Activated CD8-positive, alpha-beta T cell treated with anti-CD3 and anti-CD28 coated beads for 36 hours (primary cell): ENCODE results near the gene TMEM214. TPM values are rescaled to one million over a fixed set of nuclear protein-coding genes. Genes with fewer than 3 reads are reported as not detected.
A peak's percentile ranks its signal among the peaks of the same experiment; 100 is the strongest.

Experiments
- ATAC-seq: fragments of 200-7000 bp; cut with Tn5 transposase; one replicate; pipeline ENCODE4 v1.10.0; 2021; ENCODE audit warnings: mild to moderate bottlenecking, moderate library complexity
- CTCF ChIA-PET: fragments of 350-600 bp; sonication (Branson Sonifier 250); formaldehyde crosslinking; loops from one replicate; lab custom pipeline; 2021; ENCODE audit warnings: antibody characterized with exemption; lab: Charles Lee
- POLR2A ChIA-PET: fragments of 350-600 bp; sonication (Branson Sonifier 250); formaldehyde crosslinking; loops from one replicate; lab custom pipeline; 2021; ENCODE audit warnings: antibody characterized with exemption; lab: Charles Lee
- DNase-seq: peaks from one replicate; pipeline ENCODE4 v3.0.0-alpha.2; 2020
- H3K27ac Mint-ChIP-seq: one replicate; pipeline ENCODE4 v1.8.0; 2021; ENCODE audit warnings: mild to moderate bottlenecking, mixed read lengths
- H3K27me3 Mint-ChIP-seq: one replicate; pipeline ENCODE4 v1.8.0; 2021; ENCODE audit warnings: mixed read lengths
- H3K36me3 Mint-ChIP-seq: one replicate; pipeline ENCODE4 v1.8.0; 2021; ENCODE audit warnings: low read depth, mixed read lengths
- H3K4me1 Mint-ChIP-seq: one replicate; pipeline ENCODE4 v1.8.0; 2021; ENCODE audit warnings: low read depth, mixed read lengths
- H3K4me3 Mint-ChIP-seq: one replicate; pipeline ENCODE4 v1.8.0; 2021; ENCODE audit warnings: mild to moderate bottlenecking, moderate library complexity, mixed read lengths
- H3K9me3 Mint-ChIP-seq: one replicate; pipeline ENCODE4 v1.8.0; 2021; ENCODE audit warnings: mixed read lengths
- intact Hi-C: fragments of 100-400 bp; cut with micrococcal nuclease; formaldehyde crosslinking; loops from one replicate; pipeline ENCODE4 v1.10.0; 2022
- total RNA-seq, 2 experiments: library from RNA; stranded (reverse); gene quantifications; one replicate each; pipeline ENCODE4 v1.2.3, GENCODE V29; 2021
- TF ChIP-seq, protein P1 (sequence below): fragments of 200-600 bp; IDR thresholded peaks from one replicate; pipeline ENCODE4 v1.8.0; 2022; ENCODE audit warnings: antibody characterized with exemption, mild to moderate bottlenecking

Gene TMEM214
- total RNA-seq, 2 experiments from 2014 or later: 54.1 to 58.9 TPM

DNA sequence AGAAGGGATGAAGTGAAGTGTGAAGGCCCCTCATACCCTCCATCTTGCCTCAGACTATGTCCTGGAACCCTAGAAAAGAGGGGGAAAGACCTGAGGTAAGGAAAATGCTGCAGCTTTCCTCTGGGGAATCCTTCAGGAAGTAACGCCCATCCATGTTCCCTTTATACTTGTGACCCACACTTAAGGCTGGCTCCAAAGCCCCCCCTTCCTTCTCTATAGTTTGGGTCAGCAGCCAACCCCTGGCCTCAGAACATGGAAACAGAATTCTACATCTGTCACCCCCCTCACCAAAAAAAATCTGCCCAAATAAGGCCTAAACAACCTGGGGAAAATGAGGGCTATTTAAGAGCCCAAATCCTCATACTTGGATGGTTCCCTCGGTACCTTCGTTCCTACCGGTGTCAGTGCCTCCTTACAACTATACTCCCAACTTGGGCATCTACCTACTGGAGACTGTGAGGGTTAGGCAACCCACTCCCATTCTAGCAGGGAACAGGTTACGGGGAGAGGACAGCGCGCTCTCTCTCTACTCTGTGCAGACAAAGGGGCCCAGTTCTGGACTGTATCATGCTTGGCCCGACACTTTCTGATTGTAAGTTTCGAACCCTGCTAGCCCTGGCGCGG lies 38.0 kb downstream of the TMEM214 start:
- CTCF ChIA-PET: interaction anchor here (1.0 to 4.9 kb wide), 7 partner anchors 11 to 225 kb away, joined by 3 to 32 read pairs (median 5); partner anchors contain the start of gene AGBL5
- peaks cover 29% of the 10 kb centered on the region for H3K36me3 Mint-ChIP-seq
- no peak for ATAC-seq
- TF ChIP-seq, protein P1, sequence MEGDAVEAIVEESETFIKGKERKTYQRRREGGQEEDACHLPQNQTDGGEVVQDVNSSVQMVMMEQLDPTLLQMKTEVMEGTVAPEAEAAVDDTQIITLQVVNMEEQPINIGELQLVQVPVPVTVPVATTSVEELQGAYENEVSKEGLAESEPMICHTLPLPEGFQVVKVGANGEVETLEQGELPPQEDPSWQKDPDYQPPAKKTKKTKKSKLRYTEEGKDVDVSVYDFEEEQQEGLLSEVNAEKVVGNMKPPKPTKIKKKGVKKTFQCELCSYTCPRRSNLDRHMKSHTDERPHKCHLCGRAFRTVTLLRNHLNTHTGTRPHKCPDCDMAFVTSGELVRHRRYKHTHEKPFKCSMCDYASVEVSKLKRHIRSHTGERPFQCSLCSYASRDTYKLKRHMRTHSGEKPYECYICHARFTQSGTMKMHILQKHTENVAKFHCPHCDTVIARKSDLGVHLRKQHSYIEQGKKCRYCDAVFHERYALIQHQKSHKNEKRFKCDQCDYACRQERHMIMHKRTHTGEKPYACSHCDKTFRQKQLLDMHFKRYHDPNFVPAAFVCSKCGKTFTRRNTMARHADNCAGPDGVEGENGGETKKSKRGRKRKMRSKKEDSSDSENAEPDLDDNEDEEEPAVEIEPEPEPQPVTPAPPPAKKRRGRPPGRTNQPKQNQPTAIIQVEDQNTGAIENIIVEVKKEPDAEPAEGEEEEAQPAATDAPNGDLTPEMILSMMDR: no peak
- peak overlapping the region; percentile 98 for H3K4me3 Mint-ChIP-seq
- no peaks in the 10 kb centered on the region for H3K27me3 Mint-ChIP-seq
- DNase-seq: no peak
- POLR2A ChIA-PET: interaction anchor here (0.7 to 5.3 kb wide), 9 partner anchors 10 to 108 kb away, joined by 3 to 40 read pairs (median 4); partner anchors contain the start of gene KHK
- no peaks in the 10 kb centered on the region for H3K9me3 Mint-ChIP-seq
- intact Hi-C loops: no loop called here
- peak overlapping the region; percentile 95 for H3K27ac Mint-ChIP-seq
- peaks cover 66% of the 10 kb centered on the region for H3K4me1 Mint-ChIP-seq

DNA sequence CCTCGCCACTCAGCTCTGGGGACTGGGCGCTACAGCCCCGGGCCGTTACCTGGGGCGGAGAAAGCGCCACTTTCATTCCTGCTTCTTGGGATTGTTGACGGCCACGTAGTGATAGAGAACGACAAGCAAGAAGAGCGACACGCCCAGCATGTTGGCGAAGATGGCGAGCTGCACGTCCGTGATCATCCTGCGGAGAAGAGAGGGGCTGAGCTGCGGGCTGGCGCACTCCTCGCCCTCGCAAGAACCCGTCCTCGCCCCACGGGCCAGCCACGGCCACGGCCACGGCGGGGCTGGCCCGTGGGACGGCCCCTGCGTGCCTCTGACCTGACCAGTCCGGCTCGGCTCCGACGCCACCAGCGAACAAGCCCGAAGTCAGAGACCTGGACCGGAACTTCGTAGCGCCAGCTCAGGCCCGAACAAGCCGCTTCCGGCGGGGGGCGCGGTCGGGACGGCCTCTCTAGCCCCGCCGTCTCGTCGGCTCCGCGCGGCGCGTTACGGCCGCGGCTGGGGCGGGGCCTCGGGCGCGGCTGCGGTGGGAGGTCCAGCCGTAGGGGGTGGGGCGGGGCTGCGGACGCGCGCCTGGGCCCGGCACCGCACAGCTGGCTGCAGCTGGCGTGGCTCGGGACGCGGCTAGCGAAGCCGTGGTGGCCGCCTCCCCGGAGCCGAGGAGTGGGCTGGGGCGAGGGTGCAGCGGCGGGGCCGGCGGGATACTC lies 38.7 kb downstream of the TMEM214 start, which contains the start of gene OST4:
OST4 (minus strand) TSS at position 378 of the 713 bp plus-strand sequence.
- peaks cover 68% of the 10 kb centered on the region for H3K4me1 Mint-ChIP-seq
- peaks cover 25% of the 10 kb centered on the region for H3K36me3 Mint-ChIP-seq
- DNase-seq: peak; percentile 91
- intact Hi-C loops: no loop called here
- no peaks in the 10 kb centered on the region for H3K9me3 Mint-ChIP-seq
- peak; percentile 92 for ATAC-seq
- CTCF ChIA-PET: interaction anchor here (1.0 to 4.9 kb wide), 7 partner anchors 10 to 225 kb away, joined by 3 to 32 read pairs (median 5); partner anchors contain the start of gene AGBL5
- peak within 1 kb of the TSS; percentile 98 for H3K4me3 Mint-ChIP-seq
- peak within 1 kb of the TSS; percentile 95 for H3K27ac Mint-ChIP-seq
- TF ChIP-seq, protein P1: no peak
- no peaks in the 10 kb centered on the region for H3K27me3 Mint-ChIP-seq
- POLR2A ChIA-PET: interaction anchor here (0.6 to 5.3 kb wide), 11 partner anchors 10 to 216 kb away, joined by 3 to 40 read pairs (median 3); partner anchors contain the start of genes ATRAID, KHK and SLC5A6

DNA sequence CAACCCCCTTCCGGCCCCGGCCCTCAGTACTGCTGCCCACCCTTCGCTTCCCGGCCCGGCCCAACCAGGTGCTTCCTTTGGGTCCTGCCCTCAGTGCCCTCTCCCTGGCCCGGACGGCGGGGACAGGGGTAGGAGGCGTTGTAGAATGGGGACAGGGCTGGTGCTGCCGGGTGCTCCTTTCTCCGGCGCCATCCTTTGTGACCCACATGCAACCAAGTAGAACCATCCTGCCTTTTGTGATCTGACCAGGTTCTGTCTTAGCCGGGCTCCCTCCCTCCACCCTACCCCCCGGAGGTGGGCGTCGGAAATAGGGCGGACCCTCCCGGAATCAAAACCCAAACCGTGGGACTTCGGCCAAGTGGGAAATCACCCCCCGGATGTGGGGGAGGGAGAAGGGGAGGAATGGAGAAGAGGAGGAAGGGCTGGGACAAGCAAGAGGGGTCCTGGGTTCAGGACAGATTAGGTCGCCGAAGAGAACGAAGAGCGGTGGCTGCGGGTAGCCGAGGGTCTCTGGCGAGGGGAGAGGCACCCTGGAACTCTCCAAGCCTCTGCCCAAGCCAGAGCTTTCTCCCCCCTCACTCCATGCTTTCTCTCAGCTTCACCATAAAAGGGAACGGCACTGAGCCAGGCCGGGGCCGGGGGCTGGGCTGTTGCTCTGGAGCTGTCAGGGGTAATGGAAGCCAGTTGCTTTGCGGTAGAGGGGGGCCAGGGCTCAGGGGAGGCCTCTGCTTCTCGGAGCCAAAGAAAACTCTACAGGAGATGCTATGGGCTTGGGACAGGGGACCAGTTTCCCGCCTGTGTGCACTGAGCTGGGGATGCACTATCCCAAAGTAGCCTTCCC lies 39.4 kb downstream of the TMEM214 start:
- Mint-ChIP-seq H3K27me3 (no peaks in the 10 kb centered on the region), H3K36me3 (peaks cover 24% of the 10 kb centered on the region), H3K9me3 (no peaks in the 10 kb centered on the region), H3K27ac (peak overlapping the region; percentile 92), H3K4me1 (peaks cover 68% of the 10 kb centered on the region), H3K4me3 (peak overlapping the region; percentile 81)
- ATAC-seq: peak; percentile 41
- TF ChIP-seq, protein P1: no peak
- CTCF ChIA-PET: interaction anchor here (1.0 to 4.9 kb wide), 6 partner anchors 9 to 208 kb away, joined by 3 to 32 read pairs (median 4); partner anchors contain the start of gene AGBL5
- intact Hi-C loops: no loop called here
- DNase-seq: peak; percentile 53
- POLR2A ChIA-PET: interaction anchor here (0.6 to 5.3 kb wide), 10 partner anchors 11 to 216 kb away, joined by 3 to 40 read pairs (median 4); partner anchors contain the start of genes ATRAID and SLC5A6

DNA sequence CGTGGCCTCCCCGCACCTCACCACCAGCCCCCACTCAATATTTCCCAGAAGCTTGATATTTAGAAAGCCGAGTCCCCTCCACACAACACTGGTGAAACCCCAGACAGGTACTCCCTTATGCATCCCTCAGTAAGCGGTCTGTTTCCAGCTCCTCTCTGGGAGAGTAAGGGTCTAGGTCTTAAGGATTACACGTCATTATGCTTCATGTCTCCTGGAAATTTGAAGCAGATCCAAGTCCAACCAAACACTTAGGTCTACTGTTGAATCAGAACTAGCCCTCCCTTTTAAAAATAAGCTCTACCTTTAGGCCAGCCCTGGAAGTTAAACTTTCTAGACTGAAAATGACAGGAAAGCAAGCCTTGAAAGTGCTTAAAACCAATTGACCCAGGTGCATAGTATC lies 40.2 kb downstream of the TMEM214 start:
- DNase-seq (no peak), ATAC-seq (no peak)
- Mint-ChIP-seq H3K9me3 (no peaks in the 10 kb centered on the region), H3K36me3 (peaks cover 23% of the 10 kb centered on the region), H3K27ac (peak overlapping the region; percentile 92), H3K4me3 (peak overlapping the region; percentile 81), H3K4me1 (peaks cover 70% of the 10 kb centered on the region), H3K27me3 (no peaks in the 10 kb centered on the region)
- TF ChIP-seq, protein P1: no peak
- intact Hi-C loops: no loop called here
- CTCF ChIA-PET: interaction anchor here (1.0 to 4.9 kb wide), 3 partner anchors 9 to 207 kb away, joined by 3 to 32 read pairs (median 26); partner anchors contain the start of gene AGBL5
- POLR2A ChIA-PET: interaction anchor here (0.8 to 5.3 kb wide), 4 partner anchors 10 to 139 kb away, joined by 3 to 40 read pairs (median 16); partner anchors contain the start of genes ATRAID and SLC5A6
